ENCODE measurements around the gene POLR2E.

DNA sequence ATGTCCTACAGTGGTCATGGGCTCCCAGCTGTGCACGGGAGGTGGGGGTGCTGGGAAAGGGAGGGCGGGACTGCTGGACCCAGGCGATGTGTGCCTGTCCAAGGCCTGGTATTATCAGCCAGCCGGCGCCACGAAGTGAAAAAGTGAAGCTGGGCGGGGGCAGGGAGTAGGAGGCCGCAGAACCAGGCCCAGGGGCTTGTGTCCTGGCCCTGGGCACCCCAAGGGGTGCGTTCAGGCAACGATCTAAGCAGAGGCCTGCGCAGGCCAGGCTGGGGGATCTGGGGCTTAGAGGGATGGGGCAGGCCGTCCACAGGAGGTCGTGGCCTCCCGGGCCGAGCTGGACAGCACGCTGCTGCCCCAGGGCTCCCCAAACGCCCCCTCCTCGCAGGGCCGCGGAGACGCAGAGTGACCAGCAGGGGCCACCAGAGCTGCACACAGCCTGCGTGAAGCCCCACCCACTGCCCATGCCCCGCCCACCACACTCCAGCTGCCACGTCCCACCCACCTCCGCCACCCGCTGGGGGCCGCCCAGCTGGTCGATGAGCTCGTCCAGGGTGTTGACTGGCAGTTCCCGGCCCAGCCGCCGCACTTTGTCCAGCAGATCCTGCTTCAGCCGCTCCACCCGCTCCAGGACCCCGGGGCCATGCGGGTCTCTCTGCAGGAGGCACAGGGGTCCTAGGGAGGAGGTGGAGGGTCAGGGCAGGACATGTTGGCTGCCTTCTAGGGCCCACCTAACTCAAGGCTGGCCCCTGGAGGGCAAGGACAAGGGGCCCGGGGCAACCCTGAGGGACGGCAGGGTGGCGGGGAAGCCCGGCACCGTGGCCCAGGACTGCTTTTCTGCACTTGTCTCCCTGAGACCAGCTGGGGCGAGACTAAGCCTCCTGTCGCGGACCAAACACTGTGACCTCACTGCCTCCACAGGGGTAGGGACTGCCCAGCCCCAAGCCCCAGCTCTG lies 18.1 kb upstream of the POLR2E start:
- TF ChIP-seq, protein P1, sequence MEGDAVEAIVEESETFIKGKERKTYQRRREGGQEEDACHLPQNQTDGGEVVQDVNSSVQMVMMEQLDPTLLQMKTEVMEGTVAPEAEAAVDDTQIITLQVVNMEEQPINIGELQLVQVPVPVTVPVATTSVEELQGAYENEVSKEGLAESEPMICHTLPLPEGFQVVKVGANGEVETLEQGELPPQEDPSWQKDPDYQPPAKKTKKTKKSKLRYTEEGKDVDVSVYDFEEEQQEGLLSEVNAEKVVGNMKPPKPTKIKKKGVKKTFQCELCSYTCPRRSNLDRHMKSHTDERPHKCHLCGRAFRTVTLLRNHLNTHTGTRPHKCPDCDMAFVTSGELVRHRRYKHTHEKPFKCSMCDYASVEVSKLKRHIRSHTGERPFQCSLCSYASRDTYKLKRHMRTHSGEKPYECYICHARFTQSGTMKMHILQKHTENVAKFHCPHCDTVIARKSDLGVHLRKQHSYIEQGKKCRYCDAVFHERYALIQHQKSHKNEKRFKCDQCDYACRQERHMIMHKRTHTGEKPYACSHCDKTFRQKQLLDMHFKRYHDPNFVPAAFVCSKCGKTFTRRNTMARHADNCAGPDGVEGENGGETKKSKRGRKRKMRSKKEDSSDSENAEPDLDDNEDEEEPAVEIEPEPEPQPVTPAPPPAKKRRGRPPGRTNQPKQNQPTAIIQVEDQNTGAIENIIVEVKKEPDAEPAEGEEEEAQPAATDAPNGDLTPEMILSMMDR (IDR thresholded peaks at IDR 0.05; ENCODE audit: poor library complexity, severe bottlenecking) = peak; percentile 41
- TF ChIP-seq RAD21 (conservative IDR thresholded peaks at IDR 0.05) = no peak
- TF ChIP-seq EP300 (conservative IDR thresholded peaks at IDR 0.05; ENCODE audit: poor library complexity, severe bottlenecking) = no peak
- TF ChIP-seq EZH2 (IDR thresholded peaks at IDR 0.05; ENCODE audit: borderline replicate concordance, insufficient read depth, low read length, poor library complexity, severe bottlenecking) = no peak
